Muscle of arm (tissue), 12 donors: ENCODE measurements around the gene CPVL. TPM values are rescaled to one million over a fixed set of nuclear protein-coding genes. Genes with fewer than 3 reads are reported as not detected.

Experiments used
- DNase-seq: peaks from one replicate; pipeline ENCODE4 v3.0.0-alpha.2; 2013
- polyA plus RNA-seq, 12 donors: library from polyadenylated mRNA; unstranded; fragments of 120-200 nt; gene quantifications; one replicate each; pipeline ENCODE4 v1.2.1, GENCODE V29; 2013; ENCODE audit not compliant: insufficient read length in 12 of 12

CPVL gene
- polyA plus RNA-seq, 12 donors: 17.0 to 53.2 (median 28.4) TPM; not detected in 1

DNA sequence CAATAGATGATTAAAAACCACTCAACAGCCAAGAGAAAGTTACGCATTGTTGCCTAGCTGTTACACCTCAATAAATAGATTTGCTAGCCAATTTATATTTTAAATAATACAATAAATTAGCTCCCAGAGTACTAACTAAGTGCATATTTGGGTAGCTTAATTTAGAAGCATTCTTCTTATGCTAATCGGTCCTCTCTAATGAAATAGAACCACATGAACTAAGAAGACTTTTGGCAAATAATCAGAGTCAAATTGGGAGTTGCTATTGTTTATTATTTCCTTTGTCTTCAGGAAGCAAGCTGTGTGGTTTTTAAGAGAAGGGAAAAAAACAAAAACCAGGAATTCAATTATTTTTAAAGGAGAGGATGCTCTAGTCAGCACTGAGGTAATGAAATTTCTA is 139.2 kb downstream of the CPVL start:
- DNase-seq: no peak

GRCh38 chr7:29005829-29006228 is 140.5 kb downstream of the CPVL start:
- DNase-seq: no peak

- no peak for DNase-seq
Observed at GRCh38 chr7:29005406-29005805, 140.9 kb downstream of the CPVL start.

- DNase-seq: no peak
Observed at GRCh38 chr7:29003703-29004102, 142.6 kb downstream of the CPVL start.

GRCh38 chr7:29000717-29001076 is 145.6 kb downstream of the CPVL start:
- DNase-seq: no peak

- no peak for DNase-seq
Observed at GRCh38 chr7:28999895-29000716, 146.2 kb downstream of the CPVL start.

GRCh38 chr7:28999427-28999826 is 146.9 kb downstream of the CPVL start:
- DNase-seq: no peak

- DNase-seq: no peak
Observed at GRCh38 chr7:28998105-28998504, 148.2 kb downstream of the CPVL start.

- DNase-seq: no peak
Observed at GRCh38 chr7:28996836-28997235, 149.5 kb downstream of the CPVL start.

GRCh38 chr7:28993371-28993770 is 153.0 kb downstream of the CPVL start:
- no peak for DNase-seq

DNA sequence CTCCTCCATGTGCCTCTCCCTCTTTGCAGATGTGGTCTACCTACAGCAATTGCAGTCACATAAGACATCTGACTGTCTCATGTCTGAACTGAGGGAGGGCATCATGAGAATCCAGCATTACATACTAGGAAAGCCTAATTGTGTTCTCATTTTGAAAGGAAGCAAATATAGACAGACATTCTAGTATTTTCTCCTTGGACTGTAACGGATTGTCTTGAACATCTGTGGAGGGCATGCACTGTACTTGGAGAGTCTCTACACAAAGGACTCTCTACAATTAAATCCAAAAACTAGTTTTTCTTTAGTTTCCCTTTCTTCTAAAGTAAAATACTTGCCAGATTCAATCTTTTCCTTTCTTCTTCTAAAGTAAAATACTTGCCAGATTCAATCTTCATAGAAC is 153.5 kb downstream of the CPVL start:
- no peak for DNase-seq

DNA sequence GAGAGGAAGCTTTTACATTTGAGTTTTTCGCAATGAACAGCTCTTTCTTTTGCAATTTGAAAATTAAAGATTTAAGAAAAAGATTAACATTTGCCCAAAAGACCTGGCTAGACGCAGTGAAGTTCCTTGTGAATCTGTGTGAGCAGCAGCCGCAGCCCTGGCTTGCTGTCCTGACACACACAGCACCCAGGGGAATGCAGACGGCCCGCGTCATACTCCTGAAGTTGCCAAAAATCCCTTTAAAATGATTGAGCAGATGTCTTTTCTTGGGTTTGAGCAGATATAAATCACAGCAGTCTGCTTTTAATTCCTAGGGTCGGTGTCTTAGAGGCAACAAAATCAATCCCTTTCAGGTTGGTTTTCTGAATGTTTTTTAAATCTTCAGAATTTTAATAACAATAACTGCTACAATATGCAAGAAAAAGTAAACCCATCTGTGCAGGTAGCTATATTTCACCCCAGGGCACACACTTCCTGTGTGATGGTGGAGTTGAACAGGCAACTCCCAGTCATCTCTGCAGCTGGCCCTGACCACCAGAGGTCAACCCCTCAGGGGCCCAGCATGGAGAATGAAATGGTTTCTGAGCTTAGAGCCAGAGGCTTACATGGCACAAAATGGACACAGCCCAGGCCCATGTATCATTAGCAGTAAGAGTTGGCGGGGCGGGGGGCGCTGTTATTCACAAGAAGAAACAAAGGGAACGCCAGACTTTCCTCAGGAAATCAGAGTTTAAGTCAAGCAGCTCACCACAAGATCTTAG is 156.0 kb downstream of the CPVL start:
- DNase-seq: peak; percentile 79

- no peak for DNase-seq
Observed at GRCh38 chr7:28989211-28989980, 156.9 kb downstream of the CPVL start.

DNA sequence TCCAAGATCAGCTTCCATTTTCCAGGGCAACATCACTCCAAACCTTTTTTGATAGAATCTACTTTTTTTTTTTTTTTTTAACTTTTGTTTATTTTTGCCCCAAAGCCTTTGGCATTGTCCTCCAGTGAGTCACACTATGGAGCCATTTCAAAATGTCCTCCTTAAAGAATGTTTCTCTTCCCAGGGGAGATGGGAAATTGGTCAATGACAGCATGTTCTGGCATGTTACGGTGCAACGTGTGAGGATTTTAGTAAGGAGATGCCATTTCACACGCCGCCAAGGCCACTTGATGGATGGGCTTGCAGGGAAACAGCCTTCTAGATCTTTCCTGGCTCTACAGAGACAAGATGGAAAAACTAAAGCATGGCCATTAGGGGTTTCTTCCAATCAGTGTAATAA is 157.5 kb downstream of the CPVL start:
- DNase-seq: no peak

GRCh38 chr7:28988091-28988490 is 158.2 kb downstream of the CPVL start:
- DNase-seq: no peak

- no peak for DNase-seq
Observed at GRCh38 chr7:28986765-28987110, 159.6 kb downstream of the CPVL start.

- DNase-seq: no peak
Observed at GRCh38 chr7:28986028-28986764, 160.1 kb downstream of the CPVL start.

DNA sequence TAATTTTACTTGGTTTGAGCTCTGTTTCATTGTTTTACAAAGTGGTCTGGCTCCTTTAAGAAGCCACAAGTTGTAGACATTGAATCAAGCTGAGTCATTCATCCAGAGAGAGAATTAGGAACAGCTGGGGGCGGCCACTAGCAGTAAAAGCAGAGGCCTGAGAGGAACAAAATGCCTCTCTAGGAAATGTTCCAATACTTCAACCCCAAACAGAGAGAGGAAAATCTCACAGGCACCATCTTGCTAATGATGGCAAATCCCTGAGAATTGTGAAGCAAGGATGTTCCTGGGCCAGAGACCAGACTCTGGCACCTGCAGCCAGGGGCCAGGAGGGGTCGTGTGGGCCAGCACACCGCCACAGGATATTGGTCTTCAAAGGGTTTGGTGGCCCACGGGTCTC is 161.7 kb downstream of the CPVL start:
- peak; percentile 70 for DNase-seq

- DNase-seq: no peak
Observed at GRCh38 chr7:28984217-28984616, 162.1 kb downstream of the CPVL start.

- no peak for DNase-seq
Observed at GRCh38 chr7:28983396-28984190, 162.7 kb downstream of the CPVL start.

DNA sequence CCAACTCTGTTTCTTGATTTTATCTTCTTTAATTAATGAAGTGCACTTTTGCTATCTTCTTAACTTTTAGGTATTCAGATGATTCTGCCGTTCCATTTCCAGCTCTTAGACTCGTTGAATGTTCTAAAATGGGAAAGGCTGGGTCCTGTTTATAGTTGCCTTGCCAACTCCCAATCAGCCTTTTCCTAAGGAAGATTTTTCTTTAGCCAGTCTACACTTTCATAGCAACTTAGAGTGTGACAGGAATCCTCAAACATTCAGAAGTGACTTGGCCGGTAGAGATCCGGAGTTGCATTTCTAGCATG is 165.2 kb downstream of the CPVL start:
- no peak for DNase-seq
